Fibroblast of skin of left biceps (primary cell): ENCODE results near the gene ATF5.
"Not testable (repeated sequence)": the region's sequence is repeated elsewhere in the genome, so short reads cannot be mapped to it uniquely, and the experiment has no call there.

Experiments
- DNase-seq, 2 experiments: peaks; one replicate each; pipeline ENCODE4 v3.0.0-alpha.2; 2013; ENCODE audit warnings: low read depth in 2 of 2

ATF5 gene

GRCh38 chr19:49923055-49924003, 5.7 kb upstream of the ATF5 start:
- no peak for DNase-seq

GRCh38 chr19:49924004-49924880, 4.8 kb upstream of the ATF5 start:
- DNase-seq = peak in 1 of 2 experiments; percentile 18

- not testable (repeated sequence) for DNase-seq
Observed at GRCh38 chr19:49924881-49925210, 4.2 kb upstream of the ATF5 start.

GRCh38 chr19:49925486-49925885, 3.5 kb upstream of the ATF5 start:
- DNase-seq = no peak

GRCh38 chr19:49926515-49926914, 2.5 kb upstream of the ATF5 start:
- DNase-seq = no peak

GRCh38 chr19:49927526-49928264, 1.3 kb upstream of the ATF5 start:
- no peak for DNase-seq

- DNase-seq = peak; percentile 86 to 89
Observed at GRCh38 chr19:49929611-49930482, 842 bp downstream of the ATF5 start.

GRCh38 chr19:49930483-49931011, 1.5 kb downstream of the ATF5 start:
- DNase-seq = no peak

- no peak for DNase-seq
Observed at GRCh38 chr19:49931293-49932040, 2.5 kb downstream of the ATF5 start.

GRCh38 chr19:49932041-49932451, 3.0 kb downstream of the ATF5 start:
- DNase-seq = no peak

GRCh38 chr19:49932731-49933131, 3.7 kb downstream of the ATF5 start:
- DNase-seq = no peak

- no peak for DNase-seq
Observed at GRCh38 chr19:49933643-49934042, 4.6 kb downstream of the ATF5 start.

- no peak for DNase-seq
Observed at GRCh38 chr19:49936549-49936948, 7.5 kb downstream of the ATF5 start.

GRCh38 chr19:49937750-49938381, 8.9 kb downstream of the ATF5 start:
- DNase-seq = peak in 1 of 2 experiments; percentile 17

- DNase-seq = no peak
Observed at GRCh38 chr19:49938662-49939061, 9.7 kb downstream of the ATF5 start.

GRCh38 chr19:49939721-49940481, 10.9 kb downstream of the ATF5 start:
- DNase-seq = no peak

GRCh38 chr19:49940482-49940791, 11.4 kb downstream of the ATF5 start:
- DNase-seq = no peak

- not testable (repeated sequence) for DNase-seq
Observed at GRCh38 chr19:49944567-49944966, 15.6 kb downstream of the ATF5 start.

GRCh38 chr19:49946415-49946814, 17.4 kb downstream of the ATF5 start:
- DNase-seq = no peak
